ENCODE results near the gene SLC37A1.

SLC37A1 gene

DNA sequence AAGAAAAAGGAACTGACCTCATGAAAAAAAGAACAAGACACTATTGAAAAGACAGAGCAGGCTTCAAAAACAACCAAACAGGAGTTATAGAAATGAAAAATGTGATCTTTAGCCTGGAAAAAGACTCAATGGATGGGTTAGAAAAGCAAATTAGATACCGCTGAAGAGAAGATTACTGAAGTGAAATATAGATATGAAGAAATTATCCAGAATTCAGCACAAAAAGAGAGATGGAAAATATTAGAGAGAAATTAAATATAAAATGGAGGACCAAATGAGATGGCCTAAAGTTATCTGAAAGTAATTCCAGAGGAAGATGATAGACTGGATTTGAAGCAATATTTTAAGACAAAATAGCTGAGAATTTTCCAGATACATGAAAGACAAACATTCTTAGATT lies 63.0 kb downstream of the SLC37A1 start:
- H3K4me3 ChIP-seq (ENCODE audit: low read length), result no peak overlapping the region
- no peaks in the 10 kb centered on the region for H3K36me3 ChIP-seq (ENCODE audit: insufficient read depth, low read length)

DNA sequence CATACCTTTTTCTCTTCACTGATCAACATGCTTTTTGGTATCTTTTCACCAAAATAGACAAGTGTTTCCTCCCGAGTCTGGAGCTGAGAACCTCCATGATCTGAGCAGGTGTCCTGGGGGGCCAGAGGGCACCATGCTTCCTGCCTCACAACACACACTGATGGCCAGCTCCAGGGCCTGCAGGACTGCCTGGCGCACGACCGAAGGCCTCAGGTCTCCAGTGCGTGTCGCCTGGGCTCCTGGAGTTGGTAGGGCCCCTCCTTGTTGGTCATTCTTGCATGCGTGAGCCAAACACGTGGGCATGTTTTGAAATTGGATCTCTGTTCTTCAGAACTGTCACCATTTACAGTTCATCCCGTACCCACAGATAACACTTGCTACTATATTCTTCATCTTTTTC lies 64.4 kb downstream of the SLC37A1 start:
- Histone ChIP-seq H3K36me3 (ENCODE audit: insufficient read depth, low read length) (no peaks in the 10 kb centered on the region), H3K4me3 (ENCODE audit: low read length) (no peak overlapping the region), H3K9ac (ENCODE audit: low read depth, low read length) (no peak overlapping the region), H3K4me2 (ENCODE audit: low read length) (no peak overlapping the region), H3K27me3 (ENCODE audit: control insufficient read depth, insufficient read depth, low read length) (peaks cover 34% of the 10 kb centered on the region), H3K4me1 (ENCODE audit: control insufficient read depth, insufficient read depth, low read length) (no peaks in the 10 kb centered on the region), H3K9me3 (replicated peaks; ENCODE audit: low read length) (no peaks in the 10 kb centered on the region)

More for the DNA sequence above, 63.0 kb downstream of the SLC37A1 start:
- Histone ChIP-seq H3K4me2 (ENCODE audit: low read length) (no peak overlapping the region), H3K27me3 (ENCODE audit: control insufficient read depth, insufficient read depth, low read length) (peaks cover 31% of the 10 kb centered on the region), H3K4me1 (ENCODE audit: control insufficient read depth, insufficient read depth, low read length) (no peaks in the 10 kb centered on the region), H3K9ac (ENCODE audit: low read depth, low read length) (no peak overlapping the region), H3K9me3 (replicated peaks; ENCODE audit: low read length) (no peaks in the 10 kb centered on the region)

DNA sequence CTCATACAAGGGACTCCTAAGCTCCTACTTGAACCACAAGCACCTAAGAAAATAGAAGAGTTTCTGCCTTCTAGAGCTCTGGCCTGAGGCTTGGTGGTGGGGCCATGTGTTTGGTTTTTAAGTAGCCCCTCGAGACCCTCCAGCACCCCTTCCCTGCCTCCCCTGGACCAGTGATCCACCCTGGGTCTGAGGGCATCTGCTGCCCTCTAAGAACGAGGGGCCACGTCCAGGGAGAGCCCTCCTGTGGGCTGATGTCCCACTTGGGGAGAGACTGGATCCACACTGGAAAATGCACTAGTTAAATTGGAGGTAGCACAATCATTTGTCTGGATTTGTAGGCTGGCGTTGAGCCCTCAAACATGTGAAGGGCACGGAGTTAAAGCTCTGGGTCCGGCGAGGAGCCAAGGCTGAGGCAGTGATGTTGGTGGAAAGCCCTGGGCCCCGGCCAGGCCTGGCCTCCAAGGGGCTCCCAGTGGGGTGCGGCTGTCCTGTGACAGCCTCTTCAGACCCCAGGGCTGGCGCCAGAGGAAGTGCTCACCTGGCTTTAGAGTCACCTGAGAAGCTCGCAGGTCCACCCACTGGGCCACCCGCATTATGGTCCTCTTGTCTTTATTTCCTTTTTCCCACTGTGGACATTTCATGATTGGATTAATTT lies 65.2 kb downstream of the SLC37A1 start:
- Histone ChIP-seq H3K9me3 (replicated peaks; ENCODE audit: low read length) (no peaks in the 10 kb centered on the region), H3K4me1 (ENCODE audit: control insufficient read depth, insufficient read depth, low read length) (no peaks in the 10 kb centered on the region), H3K27me3 (ENCODE audit: control insufficient read depth, insufficient read depth, low read length) (peaks cover 37% of the 10 kb centered on the region), H3K4me3 (ENCODE audit: low read length) (no peak overlapping the region), H3K4me2 (ENCODE audit: low read length) (no peak overlapping the region), H3K9ac (ENCODE audit: low read depth, low read length) (no peak overlapping the region), H3K36me3 (ENCODE audit: insufficient read depth, low read length) (no peaks in the 10 kb centered on the region)

DNA sequence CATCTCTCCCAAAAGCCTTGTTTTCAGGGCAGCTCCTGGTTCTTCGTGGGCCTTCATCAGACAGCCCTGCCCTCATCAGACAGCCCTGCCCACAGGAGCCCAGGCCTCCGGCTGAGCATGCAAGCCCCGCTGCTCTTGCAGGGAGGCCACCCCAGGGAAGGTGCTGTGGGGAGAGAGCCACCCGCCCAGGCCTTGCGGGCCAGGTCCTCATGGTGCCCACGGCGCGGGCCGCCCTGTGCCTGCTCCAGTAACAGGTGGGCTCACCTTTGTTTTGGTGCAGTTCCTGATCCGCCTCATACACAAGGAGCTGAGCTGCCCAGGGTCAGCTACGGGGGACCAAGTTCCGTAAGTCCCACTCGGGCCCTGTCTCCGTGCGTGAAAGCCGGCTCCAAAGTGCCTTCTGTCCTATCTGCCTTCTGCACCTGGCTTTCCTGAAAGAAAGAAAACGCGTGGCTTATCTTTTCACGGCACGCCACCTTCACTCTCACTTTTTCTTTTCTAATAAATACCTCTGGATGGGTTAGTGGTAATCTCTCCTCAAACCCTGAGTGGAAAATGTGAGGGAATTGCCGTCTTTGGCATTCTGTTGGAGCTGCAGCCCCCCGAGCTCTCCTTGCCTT lies 65.9 kb downstream of the SLC37A1 start:
- Histone ChIP-seq H3K9ac (ENCODE audit: low read depth, low read length) (no peak overlapping the region), H3K36me3 (ENCODE audit: insufficient read depth, low read length) (no peaks in the 10 kb centered on the region), H3K27me3 (ENCODE audit: control insufficient read depth, insufficient read depth, low read length) (peaks cover 40% of the 10 kb centered on the region), H3K4me3 (ENCODE audit: low read length) (no peak overlapping the region), H3K9me3 (replicated peaks; ENCODE audit: low read length) (no peaks in the 10 kb centered on the region), H3K4me1 (ENCODE audit: control insufficient read depth, insufficient read depth, low read length) (no peaks in the 10 kb centered on the region), H3K4me2 (ENCODE audit: low read length) (no peak overlapping the region)

DNA sequence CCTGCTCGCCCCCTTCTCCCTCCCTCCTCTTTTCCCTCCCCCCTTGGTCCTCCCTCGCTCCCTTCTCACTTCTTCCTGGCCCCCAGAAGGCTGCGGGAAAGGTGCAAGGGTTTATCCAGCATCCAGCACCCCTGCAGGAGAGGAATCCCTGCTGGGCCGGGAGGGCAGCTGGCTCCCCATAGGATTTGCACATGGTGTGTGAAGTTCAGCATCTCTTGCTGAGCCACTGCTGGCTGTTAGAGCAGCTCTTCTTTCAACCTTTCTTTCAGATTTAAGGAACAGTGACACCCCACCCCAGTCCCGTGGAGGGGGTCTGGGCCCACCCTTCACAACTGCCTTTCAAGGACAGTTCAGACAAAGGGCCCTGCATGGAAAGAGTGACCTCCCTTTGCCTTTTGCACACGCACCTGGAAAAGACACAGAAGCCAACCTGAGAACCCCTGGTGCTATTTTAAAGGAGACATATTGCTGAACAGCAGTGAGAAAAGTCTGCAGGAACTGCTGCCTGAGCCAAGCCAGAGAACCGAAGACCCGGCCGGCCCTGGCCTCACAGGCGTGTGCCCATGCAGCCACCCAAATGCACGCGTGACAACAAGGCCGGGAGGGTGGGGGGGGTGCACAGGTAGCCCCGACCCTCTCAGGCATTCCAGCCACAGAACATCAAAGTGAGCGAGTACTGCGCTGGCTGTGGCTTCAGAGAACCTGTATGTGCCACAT lies 66.6 kb downstream of the SLC37A1 start:
- H3K36me3 ChIP-seq (ENCODE audit: insufficient read depth, low read length), result no peaks in the 10 kb centered on the region
- peaks cover 45% of the 10 kb centered on the region for H3K27me3 ChIP-seq (ENCODE audit: control insufficient read depth, insufficient read depth, low read length)
- no peak overlapping the region for H3K4me3 ChIP-seq (ENCODE audit: low read length)
- H3K9ac ChIP-seq (ENCODE audit: low read depth, low read length), result no peak overlapping the region
- no peaks in the 10 kb centered on the region for H3K4me1 ChIP-seq (ENCODE audit: control insufficient read depth, insufficient read depth, low read length)
- H3K9me3 ChIP-seq (replicated peaks; ENCODE audit: low read length), result no peaks in the 10 kb centered on the region
- H3K4me2 ChIP-seq (ENCODE audit: low read length), result no peak overlapping the region

DNA sequence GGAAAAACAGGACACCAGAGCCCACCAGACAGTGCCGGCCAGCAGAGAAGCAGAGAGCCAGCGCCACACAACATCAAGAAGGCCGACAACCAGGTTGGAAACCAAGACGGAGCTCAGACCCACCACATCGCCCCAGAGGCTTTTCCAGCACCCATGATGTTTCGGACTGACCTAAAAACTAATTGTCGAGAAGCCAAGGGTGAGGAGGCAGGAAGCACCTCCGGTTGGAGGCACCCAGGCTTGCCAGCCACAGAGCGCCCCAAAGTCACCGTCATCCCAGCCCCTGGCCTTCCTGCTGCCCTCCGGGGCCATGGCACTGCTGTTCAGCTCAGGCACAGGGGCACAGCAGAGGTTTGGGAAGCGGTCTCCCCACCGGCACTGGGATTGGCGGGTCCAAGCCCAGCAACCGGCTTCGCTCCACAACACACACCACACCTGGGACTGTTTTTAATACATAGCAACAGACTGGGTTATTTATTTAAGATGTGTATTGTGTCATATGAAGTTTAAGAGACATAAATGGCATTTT lies 67.2 kb downstream of the SLC37A1 start:
- no peak overlapping the region for H3K4me2 ChIP-seq (ENCODE audit: low read length)
- H3K4me1 ChIP-seq (ENCODE audit: control insufficient read depth, insufficient read depth, low read length), result no peaks in the 10 kb centered on the region
- H3K9me3 ChIP-seq (replicated peaks; ENCODE audit: low read length), result no peaks in the 10 kb centered on the region
- H3K4me3 ChIP-seq (ENCODE audit: low read length), result no peak overlapping the region
- peaks cover 43% of the 10 kb centered on the region for H3K27me3 ChIP-seq (ENCODE audit: control insufficient read depth, insufficient read depth, low read length)
- no peaks in the 10 kb centered on the region for H3K36me3 ChIP-seq (ENCODE audit: insufficient read depth, low read length)
- H3K9ac ChIP-seq (ENCODE audit: low read depth, low read length), result no peak overlapping the region

DNA sequence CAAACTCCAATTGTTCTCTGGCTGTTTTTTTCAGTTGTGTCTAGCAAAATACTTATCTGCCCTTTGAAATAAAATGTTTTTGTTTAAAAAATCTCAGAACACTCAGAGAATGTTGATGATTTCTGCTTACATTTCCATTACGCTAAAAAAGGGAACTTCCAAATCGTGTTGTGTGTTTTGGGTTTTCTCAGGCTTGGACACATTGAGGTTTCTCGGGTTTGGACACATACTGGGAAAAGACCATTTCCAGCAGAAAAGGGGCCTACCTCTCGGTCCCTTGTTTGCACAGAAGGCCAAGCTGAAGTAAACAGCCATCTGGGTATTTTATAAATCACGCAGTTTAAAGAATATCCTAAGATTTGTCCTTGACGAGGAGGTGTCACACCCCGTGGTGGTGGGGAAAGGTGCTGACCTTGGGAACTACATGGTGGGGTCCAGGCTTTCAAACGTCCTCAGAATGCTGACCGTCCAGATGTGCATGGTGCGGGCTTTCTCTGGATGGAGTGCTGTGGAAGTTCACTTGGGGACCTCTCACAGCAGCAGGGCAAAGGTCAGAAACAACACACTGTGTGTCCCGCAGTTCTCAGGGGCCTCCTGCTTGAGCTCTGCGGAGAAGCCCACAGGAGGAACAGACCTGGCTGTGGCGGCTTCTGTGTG lies 67.8 kb downstream of the SLC37A1 start:
- Histone ChIP-seq H3K4me2 (ENCODE audit: low read length) (no peak overlapping the region), H3K4me3 (ENCODE audit: low read length) (no peak overlapping the region), H3K36me3 (ENCODE audit: insufficient read depth, low read length) (no peaks in the 10 kb centered on the region), H3K9me3 (replicated peaks; ENCODE audit: low read length) (no peaks in the 10 kb centered on the region), H3K9ac (ENCODE audit: low read depth, low read length) (no peak overlapping the region), H3K27me3 (ENCODE audit: control insufficient read depth, insufficient read depth, low read length) (peaks cover 38% of the 10 kb centered on the region), H3K4me1 (ENCODE audit: control insufficient read depth, insufficient read depth, low read length) (no peaks in the 10 kb centered on the region)

DNA sequence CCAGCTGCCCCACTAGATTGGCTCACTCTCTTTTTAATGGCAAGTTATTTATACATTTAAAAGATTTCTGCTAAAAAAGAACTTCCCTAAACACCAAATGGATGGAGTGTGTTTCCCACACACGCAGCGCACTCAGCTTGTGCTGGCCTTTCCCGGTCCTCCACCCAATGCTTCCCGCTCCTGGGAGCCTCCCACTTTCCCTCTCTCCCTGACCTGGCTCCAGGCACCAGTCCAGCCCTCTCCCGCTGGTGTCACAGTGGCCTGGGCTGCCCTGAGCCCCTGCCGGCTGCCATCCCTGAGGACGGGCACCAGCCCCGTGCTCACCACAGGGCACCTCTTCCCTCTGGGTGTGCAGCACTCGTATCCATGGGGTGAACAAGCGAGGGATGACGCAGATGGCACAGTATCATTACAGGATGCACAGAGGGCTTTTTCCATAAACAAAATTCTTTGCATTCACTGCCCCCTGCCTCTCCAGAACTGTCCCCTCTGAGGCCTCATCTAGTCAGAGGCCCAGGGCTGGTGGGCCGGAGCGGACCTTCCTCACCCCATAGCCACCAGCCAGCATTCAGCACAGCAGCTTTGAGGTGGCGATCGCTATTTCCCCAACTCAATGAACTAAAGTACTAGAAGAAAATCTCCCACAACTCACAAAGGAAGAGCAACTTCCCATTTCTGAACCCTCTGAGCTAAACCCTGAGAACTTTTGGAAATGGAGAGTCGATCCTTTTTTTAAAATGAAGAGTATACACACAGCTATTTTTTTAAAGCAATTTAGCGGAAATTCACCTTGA lies 68.5 kb downstream of the SLC37A1 start:
- Histone ChIP-seq H3K9ac (ENCODE audit: low read depth, low read length) (no peak overlapping the region), H3K4me2 (ENCODE audit: low read length) (no peak overlapping the region), H3K4me1 (ENCODE audit: control insufficient read depth, insufficient read depth, low read length) (no peaks in the 10 kb centered on the region), H3K4me3 (ENCODE audit: low read length) (no peak overlapping the region), H3K27me3 (ENCODE audit: control insufficient read depth, insufficient read depth, low read length) (peaks cover 38% of the 10 kb centered on the region), H3K36me3 (ENCODE audit: insufficient read depth, low read length) (no peaks in the 10 kb centered on the region), H3K9me3 (replicated peaks; ENCODE audit: low read length) (no peaks in the 10 kb centered on the region)

DNA sequence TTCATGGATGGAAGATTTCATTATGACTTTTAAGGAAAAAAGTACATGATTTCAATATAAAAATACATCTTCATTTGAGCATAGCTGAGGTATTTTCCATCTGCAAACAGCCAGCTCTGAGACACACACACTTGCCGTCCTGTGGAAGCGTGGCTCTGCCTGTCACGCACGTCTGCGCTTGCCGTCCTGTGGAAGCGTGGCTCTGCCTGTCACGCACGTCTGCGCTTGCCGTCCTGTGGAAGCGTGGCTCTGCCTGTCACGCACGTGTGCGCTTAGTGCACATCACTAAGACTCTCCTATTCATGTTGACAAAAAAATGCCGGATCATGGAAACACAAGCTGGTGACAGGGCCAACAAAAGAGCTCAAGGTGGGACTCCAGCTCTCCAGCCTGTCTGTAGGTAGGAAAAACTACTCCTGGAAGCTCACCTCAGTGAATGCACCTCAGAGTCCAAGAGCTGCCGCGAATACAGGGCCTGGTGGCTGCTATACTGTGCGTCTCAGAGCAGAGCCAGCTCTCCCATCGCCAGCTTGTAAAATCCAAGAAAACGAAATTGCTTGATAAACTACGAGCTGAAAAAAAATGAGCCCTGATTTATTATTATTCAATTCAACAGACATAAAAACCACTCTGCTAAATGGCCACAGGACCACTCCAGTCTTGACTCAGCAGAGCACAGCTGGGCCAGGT lies 69.3 kb downstream of the SLC37A1 start:
- no peaks in the 10 kb centered on the region for H3K4me1 ChIP-seq (ENCODE audit: control insufficient read depth, insufficient read depth, low read length)
- H3K27me3 ChIP-seq (ENCODE audit: control insufficient read depth, insufficient read depth, low read length), result peaks cover 38% of the 10 kb centered on the region
- H3K9me3 ChIP-seq (replicated peaks; ENCODE audit: low read length), result no peaks in the 10 kb centered on the region
- H3K9ac ChIP-seq (ENCODE audit: low read depth, low read length), result no peak overlapping the region
- no peak overlapping the region for H3K4me3 ChIP-seq (ENCODE audit: low read length)
- H3K36me3 ChIP-seq (ENCODE audit: insufficient read depth, low read length), result no peaks in the 10 kb centered on the region
- no peak overlapping the region for H3K4me2 ChIP-seq (ENCODE audit: low read length)

DNA sequence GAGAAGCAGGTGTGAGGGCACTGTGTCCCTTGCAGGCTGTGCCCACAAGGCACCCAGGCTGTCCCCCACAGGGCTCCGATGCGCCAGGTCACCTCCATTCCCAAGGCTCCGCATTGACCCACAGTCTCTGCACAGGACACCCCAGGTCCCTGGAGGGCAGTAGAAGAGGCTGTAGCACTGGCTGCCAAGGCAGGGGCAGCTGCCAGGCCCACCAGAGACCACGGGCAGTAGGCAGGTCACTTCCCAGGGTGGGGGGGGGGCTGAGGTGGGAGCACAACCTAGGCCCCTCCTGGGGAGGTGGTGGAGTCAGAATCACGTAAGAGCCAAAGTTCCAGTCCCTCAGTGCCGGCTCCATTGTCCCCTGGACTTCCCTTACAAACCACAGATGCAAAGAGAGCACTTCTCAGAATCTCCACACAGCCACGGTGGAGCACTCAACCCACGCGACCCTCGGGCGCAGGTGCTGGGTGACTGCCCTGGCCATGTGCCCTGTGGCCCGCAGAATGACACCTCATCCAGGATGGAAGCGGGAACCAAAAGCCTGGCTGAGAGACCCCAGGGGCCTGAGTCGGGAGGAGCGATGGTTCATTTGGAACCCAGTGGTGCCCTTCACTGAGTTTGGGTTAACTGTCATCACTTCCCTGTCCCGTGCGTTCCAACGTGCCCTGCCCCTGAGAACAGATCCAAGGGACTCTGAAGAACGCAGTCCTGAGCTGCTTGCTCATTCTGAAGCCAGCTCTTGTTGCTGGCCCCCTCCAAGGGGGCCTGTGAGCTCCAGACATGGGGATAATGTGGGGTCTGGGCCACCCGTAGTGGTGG lies 70.0 kb downstream of the SLC37A1 start:
- H3K4me3 ChIP-seq (ENCODE audit: low read length), result no peak overlapping the region
- no peaks in the 10 kb centered on the region for H3K4me1 ChIP-seq (ENCODE audit: control insufficient read depth, insufficient read depth, low read length)
- H3K9ac ChIP-seq (ENCODE audit: low read depth, low read length), result no peak overlapping the region
- H3K4me2 ChIP-seq (ENCODE audit: low read length), result no peak overlapping the region
- H3K9me3 ChIP-seq (replicated peaks; ENCODE audit: low read length), result no peaks in the 10 kb centered on the region
- H3K27me3 ChIP-seq (ENCODE audit: control insufficient read depth, insufficient read depth, low read length), result peaks cover 38% of the 10 kb centered on the region
- no peaks in the 10 kb centered on the region for H3K36me3 ChIP-seq (ENCODE audit: insufficient read depth, low read length)

All from skeletal muscle satellite cell (primary cell).